NB4 (cell line): ENCODE measurements around the gene FASTKD2.

Experiments used
- DNase-seq: peaks from one replicate; pipeline ENCODE4 v3.0.0; 2010; ENCODE audit warnings: low read depth
- H3K4me3 ChIP-seq: one replicate; pipeline ENCODE4 v1.5.1; 2011; ENCODE audit warnings: mild to moderate bottlenecking, low read depth, low read length, moderate library complexity
- MYC ChIP-seq: IDR thresholded peaks from 2 replicates; pipeline ENCODE4 v1.6.1; 2011; ENCODE audit warnings: low read depth, low read length
- POLR2A ChIP-seq: IDR thresholded peaks from 2 replicates; pipeline ENCODE4 v1.6.1; 2011; ENCODE audit warnings: mild to moderate bottlenecking; ENCODE audit not compliant: insufficient read length; ENCODE audit errors: extremely low read depth
- TF ChIP-seq, protein P1 (sequence below): IDR thresholded peaks from one replicate; pipeline ENCODE4 v1.5.1; 2012; ENCODE audit warnings: low read depth, low read length
- TF ChIP-seq, protein P2 (sequence below): IDR thresholded peaks from 2 replicates; pipeline ENCODE4 v1.6.1; 2011; ENCODE audit warnings: low read depth, low read length

The FASTKD2 gene

DNA sequence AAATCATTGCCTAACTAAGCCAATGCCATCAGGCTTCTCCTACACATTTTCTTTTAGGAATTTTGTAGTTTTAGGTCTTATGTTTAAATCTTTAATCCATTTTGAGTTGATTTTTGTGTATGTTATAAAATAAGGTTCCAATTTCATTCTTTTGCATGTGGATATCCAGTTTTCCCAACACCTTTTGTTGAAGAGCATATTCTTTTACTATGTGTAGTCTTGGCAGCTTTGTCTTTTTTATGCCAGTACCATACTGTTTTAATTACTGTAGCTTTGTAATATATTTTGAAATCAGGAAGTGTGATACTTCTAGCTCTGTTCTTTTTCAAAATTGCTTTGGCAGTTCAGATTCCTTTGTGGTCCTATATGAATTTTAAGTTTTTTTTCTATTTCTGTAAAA is 11.0 kb downstream of the FASTKD2 start:
- TF ChIP-seq, protein P1, sequence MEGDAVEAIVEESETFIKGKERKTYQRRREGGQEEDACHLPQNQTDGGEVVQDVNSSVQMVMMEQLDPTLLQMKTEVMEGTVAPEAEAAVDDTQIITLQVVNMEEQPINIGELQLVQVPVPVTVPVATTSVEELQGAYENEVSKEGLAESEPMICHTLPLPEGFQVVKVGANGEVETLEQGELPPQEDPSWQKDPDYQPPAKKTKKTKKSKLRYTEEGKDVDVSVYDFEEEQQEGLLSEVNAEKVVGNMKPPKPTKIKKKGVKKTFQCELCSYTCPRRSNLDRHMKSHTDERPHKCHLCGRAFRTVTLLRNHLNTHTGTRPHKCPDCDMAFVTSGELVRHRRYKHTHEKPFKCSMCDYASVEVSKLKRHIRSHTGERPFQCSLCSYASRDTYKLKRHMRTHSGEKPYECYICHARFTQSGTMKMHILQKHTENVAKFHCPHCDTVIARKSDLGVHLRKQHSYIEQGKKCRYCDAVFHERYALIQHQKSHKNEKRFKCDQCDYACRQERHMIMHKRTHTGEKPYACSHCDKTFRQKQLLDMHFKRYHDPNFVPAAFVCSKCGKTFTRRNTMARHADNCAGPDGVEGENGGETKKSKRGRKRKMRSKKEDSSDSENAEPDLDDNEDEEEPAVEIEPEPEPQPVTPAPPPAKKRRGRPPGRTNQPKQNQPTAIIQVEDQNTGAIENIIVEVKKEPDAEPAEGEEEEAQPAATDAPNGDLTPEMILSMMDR, result no peak
- no peak for TF ChIP-seq POLR2A
- no peak for TF ChIP-seq MYC
- TF ChIP-seq, protein P2, sequence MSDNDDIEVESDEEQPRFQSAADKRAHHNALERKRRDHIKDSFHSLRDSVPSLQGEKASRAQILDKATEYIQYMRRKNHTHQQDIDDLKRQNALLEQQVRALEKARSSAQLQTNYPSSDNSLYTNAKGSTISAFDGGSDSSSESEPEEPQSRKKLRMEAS, result no peak
- H3K4me3 ChIP-seq, result no peak overlapping the region
- DNase-seq, result no peak

DNA sequence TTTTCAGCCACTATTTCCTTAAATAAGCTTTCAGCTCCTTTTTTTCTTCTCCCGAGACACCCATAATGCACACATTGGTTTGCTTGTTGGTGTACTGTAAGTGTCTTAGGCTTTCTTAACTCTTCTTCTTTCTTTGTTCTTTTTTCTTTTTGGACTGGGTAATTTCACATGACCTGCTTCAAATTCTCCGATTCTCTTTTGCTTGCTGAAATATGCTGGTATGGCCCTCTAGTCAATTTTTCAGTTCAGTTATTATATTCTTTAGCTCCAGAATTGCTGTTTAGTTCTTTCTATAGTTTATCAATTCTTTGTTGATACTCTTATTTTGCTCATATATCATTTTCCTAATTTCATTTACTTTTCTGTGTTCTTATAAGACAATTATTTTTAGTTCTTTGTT is 15.3 kb downstream of the FASTKD2 start:
- no peak for DNase-seq
- TF ChIP-seq, protein P1, result no peak
- TF ChIP-seq, protein P2, result no peak
- TF ChIP-seq MYC (no peak), POLR2A (no peak)
- no peak overlapping the region for H3K4me3 ChIP-seq

DNA sequence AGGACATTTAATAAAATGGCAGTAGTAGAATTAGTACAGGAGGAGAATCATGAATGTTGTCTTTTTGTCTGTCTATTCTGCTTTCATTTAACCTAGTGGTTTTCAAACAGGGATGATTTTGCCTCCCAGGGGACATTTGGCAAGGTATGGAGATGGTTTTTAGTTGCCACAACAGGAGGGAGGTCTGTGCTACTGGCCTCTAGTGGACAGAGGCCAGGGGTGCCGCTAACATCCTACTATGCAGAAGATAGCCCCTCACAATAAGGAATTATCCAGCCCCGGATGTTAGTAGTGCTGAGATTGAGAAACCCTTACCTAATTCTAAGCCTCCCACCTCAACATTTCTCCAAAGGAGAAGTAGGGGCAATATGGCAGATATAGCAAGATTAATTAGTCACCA is 18.3 kb downstream of the FASTKD2 start:
- peak; percentile 38 for DNase-seq
- TF ChIP-seq, protein P1, result peak; percentile 44
- TF ChIP-seq, protein P2, result no peak
- H3K4me3 ChIP-seq, result no peak overlapping the region

DNA sequence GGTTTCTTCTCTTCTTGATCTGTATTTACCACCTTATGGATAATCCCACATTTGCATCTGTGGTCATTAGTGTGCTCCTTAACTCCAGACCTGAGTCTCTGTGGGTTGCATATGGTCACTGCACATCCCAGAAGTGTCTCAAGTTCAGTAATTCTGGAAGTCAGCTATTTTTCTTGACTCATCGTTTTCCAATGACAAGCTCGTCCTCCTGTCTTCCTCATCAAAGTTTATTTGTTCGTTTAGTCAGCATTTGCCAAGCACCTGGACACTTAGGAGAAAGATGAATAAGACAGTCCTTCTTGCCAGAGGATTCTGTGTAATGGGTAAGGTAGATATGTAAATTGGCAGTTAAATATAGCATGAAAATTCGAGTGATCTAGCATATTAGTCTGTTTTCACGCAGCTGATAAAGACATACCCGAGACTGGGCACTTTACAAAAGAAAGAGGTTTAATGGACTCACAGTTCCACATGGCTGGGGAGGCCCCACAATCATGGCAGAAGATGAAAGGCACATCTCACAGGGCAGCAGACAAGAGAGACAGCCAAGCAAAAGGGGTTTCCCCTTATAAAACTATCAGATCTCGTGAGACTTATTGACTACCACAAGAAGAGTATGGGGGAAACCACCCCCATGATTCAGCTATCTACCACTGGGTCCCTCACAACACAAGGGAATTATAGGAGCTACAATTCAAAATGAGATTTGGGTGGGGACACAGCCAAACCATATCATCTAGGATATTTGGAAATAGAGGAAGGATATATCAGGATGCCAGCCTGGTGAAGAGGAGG is 19.4 kb downstream of the FASTKD2 start:
- TF ChIP-seq, protein P1, result no peak
- no peak overlapping the region for H3K4me3 ChIP-seq
- no peak for DNase-seq

DNA sequence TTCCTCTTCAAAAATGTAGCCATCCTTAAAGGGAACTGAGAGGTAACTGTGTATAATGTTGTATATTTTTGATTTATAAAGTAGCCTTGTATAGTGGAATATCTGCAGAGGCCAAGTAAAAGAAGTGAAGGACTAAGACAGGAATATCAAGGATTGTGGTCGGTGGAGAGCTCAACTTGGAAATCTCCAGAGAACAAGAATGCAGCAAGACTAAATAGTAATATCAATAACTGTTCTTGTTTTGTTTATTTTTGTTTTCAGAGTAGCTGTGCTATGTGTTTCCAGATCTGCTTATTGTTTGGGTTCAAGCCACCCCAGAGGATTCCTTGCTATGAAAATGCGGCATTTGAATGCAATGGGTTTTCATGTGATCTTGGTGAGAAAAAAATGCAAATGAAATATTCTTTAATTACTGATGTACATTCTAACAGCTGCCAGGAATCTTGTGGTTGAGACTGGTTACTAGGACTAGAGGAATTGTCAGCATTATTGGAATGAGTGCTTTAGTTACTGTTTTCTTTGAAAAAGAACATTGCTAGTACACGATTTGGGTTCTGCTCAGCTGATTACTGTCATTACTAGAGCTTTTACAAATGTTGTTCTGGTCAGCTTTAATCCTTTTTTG is 25.0 kb downstream of the FASTKD2 start:
- no peak for DNase-seq
- TF ChIP-seq, protein P1, result no peak
- H3K4me3 ChIP-seq, result no peak overlapping the region

DNA sequence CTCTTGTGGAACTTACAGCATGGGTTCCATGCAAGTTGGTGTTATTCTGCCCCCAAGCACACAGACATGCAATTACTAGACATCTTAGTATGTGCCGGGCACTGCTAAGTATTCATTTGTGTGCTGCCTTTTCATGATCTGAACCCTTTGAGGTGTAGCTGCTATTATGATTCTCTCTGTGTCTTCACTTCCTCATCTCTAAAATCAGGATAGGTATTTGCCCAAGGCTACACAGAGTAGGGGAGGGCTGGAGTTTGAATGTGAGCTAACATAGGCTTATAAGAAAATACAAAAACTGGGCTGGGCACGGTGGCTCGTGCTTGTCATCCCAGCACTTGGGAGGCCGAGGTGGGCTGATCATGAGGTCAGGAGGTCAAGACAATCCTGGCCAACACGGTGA is 27.2 kb downstream of the FASTKD2 start:
- TF ChIP-seq, protein P1, result no peak
- TF ChIP-seq POLR2A (no peak), MYC (no peak)
- TF ChIP-seq, protein P2, result no peak
- H3K4me3 ChIP-seq, result no peak overlapping the region
- DNase-seq, result no peak
